ENCODE results near the gene MAP1B.

The MAP1B gene

GRCh38 chr5:72199681-72200080 is 92.4 kb downstream of the MAP1B start:
- no peak for DNase-seq

- DNase-seq = no peak
Measured at GRCh38 chr5:72202331-72202825, 95.1 kb downstream of the MAP1B start.

- no peak for DNase-seq
Measured at GRCh38 chr5:72203251-72203845, 96.1 kb downstream of the MAP1B start.

- DNase-seq = no peak
Measured at GRCh38 chr5:72204946-72205345, 97.7 kb downstream of the MAP1B start.

- DNase-seq = no peak
Measured at GRCh38 chr5:72205431-72206009, 98.2 kb downstream of the MAP1B start.

- DNase-seq = no peak
Measured at GRCh38 chr5:72206160-72206559, 98.9 kb downstream of the MAP1B start.

GRCh38 chr5:72206994-72207393 is 99.7 kb downstream of the MAP1B start:
- DNase-seq = peak in 1 of 2 donors; percentile 12

GRCh38 chr5:72208324-72208926 is 101.2 kb downstream of the MAP1B start:
- DNase-seq = no peak

GRCh38 chr5:72209147-72210115 is 102.2 kb downstream of the MAP1B start:
- no peak for DNase-seq

- DNase-seq = no peak
Measured at GRCh38 chr5:72210888-72211678, 103.8 kb downstream of the MAP1B start.

- no peak for DNase-seq
Measured at GRCh38 chr5:72212171-72212570, 104.9 kb downstream of the MAP1B start.

GRCh38 chr5:72213482-72213881 is 106.2 kb downstream of the MAP1B start:
- DNase-seq = no peak

GRCh38 chr5:72214168-72214567 is 106.9 kb downstream of the MAP1B start:
- no peak for DNase-seq

GRCh38 chr5:72216756-72217155 is 109.5 kb downstream of the MAP1B start:
- no peak for DNase-seq

- DNase-seq = no peak
Measured at GRCh38 chr5:72221099-72221498, 113.8 kb downstream of the MAP1B start.

GRCh38 chr5:72221541-72221940 is 114.3 kb downstream of the MAP1B start:
- DNase-seq = no peak

- DNase-seq = no peak
Measured at GRCh38 chr5:72222521-72222920, 115.2 kb downstream of the MAP1B start.

GRCh38 chr5:72223371-72223770 is 116.1 kb downstream of the MAP1B start:
- DNase-seq = no peak

- no peak for DNase-seq
Measured at GRCh38 chr5:72224946-72225463, 117.7 kb downstream of the MAP1B start.

- DNase-seq = no peak
Measured at GRCh38 chr5:72225741-72226140, 118.5 kb downstream of the MAP1B start.

- DNase-seq = no peak
Measured at GRCh38 chr5:72226950-72227349, 119.7 kb downstream of the MAP1B start.

- no peak for DNase-seq
Measured at GRCh38 chr5:72228960-72229359, 121.7 kb downstream of the MAP1B start.

All from stimulated activated CD4-positive, alpha-beta T cell treated with anti-CD3 and anti-CD28 coated beads, Interleukin-2, amount 100 ng/mL, for 48 hours (primary cell).